NOMO-1 treated with dmso at 0.1 percent for 144 hours (cell line): ENCODE results near the gene TUBB3.
"Not testable (repeated sequence)": the region's sequence is repeated elsewhere in the genome, so short reads cannot be mapped to it uniquely, and the experiment has no call there.

ENCODE experiments used
- DNase-seq: peaks from one replicate; lab custom pipeline; 2025; ENCODE audit not compliant: unreplicated experiment; lab: John Stamatoyannopoulos, UW

Gene TUBB3

GRCh38 chr16:89922884-89923639 is at the start of gene TUBB3:
Gene TUBB3 (plus strand): TSS chr16:89923342. CDS start chr16:89923402, 60 bp downstream.
- peak; percentile 49 for DNase-seq

GRCh38 chr16:89873972-89874689 is 49.0 kb upstream of the TUBB3 start:
- DNase-seq: peak; percentile 94

GRCh38 chr16:89879123-89879522 is 44.0 kb upstream of the TUBB3 start:
- not testable (repeated sequence) for DNase-seq

GRCh38 chr16:89880477-89881367 is 42.4 kb upstream of the TUBB3 start:
- no peak for DNase-seq

GRCh38 chr16:89881368-89881730 is 41.8 kb upstream of the TUBB3 start:
- DNase-seq: no peak

- DNase-seq: no peak
These were observed 39.6 kb upstream of the TUBB3 start for GRCh38 chr16:89883346-89884040.

- DNase-seq: no peak
These were observed 39.1 kb upstream of the TUBB3 start for GRCh38 chr16:89884041-89884421.

- no peak for DNase-seq
These were observed 35.9 kb upstream of the TUBB3 start for GRCh38 chr16:89887243-89887642.

GRCh38 chr16:89890200-89890599 is 32.9 kb upstream of the TUBB3 start:
- DNase-seq: no peak

GRCh38 chr16:89890886-89891657 is 32.1 kb upstream of the TUBB3 start:
- no peak for DNase-seq

- no peak for DNase-seq
These were observed 31.0 kb upstream of the TUBB3 start for GRCh38 chr16:89892055-89892630.

GRCh38 chr16:89892635-89893034 is 30.5 kb upstream of the TUBB3 start:
- no peak for DNase-seq

- DNase-seq: no peak
These were observed 29.2 kb upstream of the TUBB3 start for GRCh38 chr16:89893642-89894548.

GRCh38 chr16:89895482-89896250 is 27.5 kb upstream of the TUBB3 start:
- DNase-seq: no peak

GRCh38 chr16:89897204-89897603 is 25.9 kb upstream of the TUBB3 start:
- DNase-seq: no peak

- no peak for DNase-seq
These were observed 24.8 kb upstream of the TUBB3 start for GRCh38 chr16:89898201-89898967.

GRCh38 chr16:89899879-89900481 is 23.2 kb upstream of the TUBB3 start:
- no peak for DNase-seq
